HFFc6 (cell line): ENCODE data around the gene TXLNA. TPM values are rescaled to one million over a fixed set of nuclear protein-coding genes. Genes with fewer than 3 reads are reported as not detected.

ENCODE experiments used
- DNase-seq: peaks from one replicate; pipeline ENCODE4 v3.0.0-alpha.2; 2018
- H3K27ac Mint-ChIP-seq: 2 replicates; pipeline ENCODE4 v1.8.0; 2020; ENCODE audit warnings: mild to moderate bottlenecking, mixed read lengths
- H3K27me3 Mint-ChIP-seq: 2 replicates; pipeline ENCODE4 v1.8.0; 2021; ENCODE audit warnings: mild to moderate bottlenecking, moderate library complexity, mixed read lengths; ENCODE audit not compliant: insufficient read depth
- H3K36me3 Mint-ChIP-seq: 2 replicates; pipeline ENCODE4 v1.8.0; 2021; ENCODE audit warnings: low read depth, mixed read lengths
- H3K4me1 Mint-ChIP-seq: 2 replicates; pipeline ENCODE4 v1.8.0; 2020; ENCODE audit warnings: low read depth, mixed read lengths
- H3K4me3 Mint-ChIP-seq: 2 replicates; pipeline ENCODE4 v1.8.0; 2020; ENCODE audit warnings: mild to moderate bottlenecking, moderate library complexity, mixed read lengths
- H3K9me3 Mint-ChIP-seq: 2 replicates; pipeline ENCODE4 v1.8.0; 2020; ENCODE audit warnings: mild to moderate bottlenecking, mixed read lengths
- CTCF ChIP-seq: fragments of 200-600 bp; sonication (generic); IDR thresholded peaks from 2 replicates; pipeline ENCODE4 v1.5.0; 2021; ENCODE audit warnings: antibody characterized with exemption, mild to moderate bottlenecking
- total RNA-seq, 6 experiments: library from RNA; stranded (reverse); fragmentation: NEBNext Ultra II Directional; extraction: Animal tissue kit (Norgen Biotek cat#: 25700); gene quantifications; 2 replicates in 1 of 6; 3 replicates in 5 of 6; pipeline ENCODE4 v1.2.3, GENCODE V29; 2021

Gene TXLNA
- total RNA-seq, 6 experiments from 2014 or later = 89.4 to 95.2 (median 93.0) TPM

DNA sequence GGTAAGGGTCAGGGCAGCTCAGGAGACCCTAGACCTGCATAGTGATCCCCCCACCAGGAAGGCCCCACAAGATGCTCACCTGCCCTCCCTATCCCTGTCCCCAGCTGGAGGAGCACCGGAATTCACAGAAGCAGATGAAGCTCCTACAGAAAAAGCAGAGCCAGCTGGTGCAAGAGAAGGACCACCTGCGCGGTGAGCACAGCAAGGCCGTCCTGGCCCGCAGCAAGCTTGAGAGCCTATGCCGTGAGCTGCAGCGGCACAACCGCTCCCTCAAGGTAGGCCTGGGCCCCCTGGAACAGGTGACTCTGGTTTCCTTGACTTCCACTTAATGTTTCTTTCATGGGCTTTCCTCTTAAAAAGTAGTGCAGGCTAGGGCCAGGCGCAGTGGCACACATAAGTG, 8.4 kb downstream of the TXLNA start:
- Mint-ChIP-seq H3K36me3 (peaks cover 52% of the 10 kb centered on the region), H3K4me1 (peaks cover 34% of the 10 kb centered on the region), H3K27ac (no peak overlapping the region), H3K9me3 (no peaks in the 10 kb centered on the region), H3K4me3 (no peak overlapping the region), H3K27me3 (no peaks in the 10 kb centered on the region; the same call in 1 of the 2 replicates)
- TF ChIP-seq CTCF = no peak
- no peak for DNase-seq

DNA sequence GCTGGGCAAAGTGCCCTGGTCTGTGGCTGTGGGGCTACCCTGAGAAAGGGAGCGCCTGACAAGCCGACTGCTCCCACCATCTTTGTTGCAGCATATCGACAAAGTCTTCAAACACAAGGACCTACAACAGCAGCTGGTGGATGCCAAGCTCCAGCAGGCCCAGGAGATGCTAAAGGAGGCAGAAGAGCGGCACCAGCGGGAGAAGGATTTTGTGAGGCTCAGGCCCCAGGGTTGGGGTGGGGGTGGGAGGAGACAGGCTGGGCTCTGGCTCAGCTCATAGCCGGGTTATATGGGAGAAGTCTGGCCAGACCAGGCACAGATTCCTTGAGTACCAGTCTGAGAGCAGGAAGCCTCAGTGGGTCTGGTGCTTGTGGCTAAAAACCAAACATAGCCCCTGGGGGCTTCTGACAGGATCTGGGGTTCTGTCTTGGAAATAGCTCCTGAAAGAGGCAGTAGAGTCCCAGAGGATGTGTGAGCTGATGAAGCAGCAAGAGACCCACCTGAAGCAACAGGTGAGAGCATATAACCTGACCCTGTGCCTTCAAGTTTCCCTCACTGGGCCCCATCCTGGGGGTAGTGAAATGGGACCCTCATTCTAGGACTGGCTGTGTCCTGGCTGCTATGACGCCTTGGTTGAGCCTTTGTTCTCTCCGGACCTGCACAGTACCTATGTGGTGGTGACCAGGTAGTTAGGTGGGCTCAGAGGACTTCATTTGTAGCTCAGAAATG, 12.9 kb downstream of the TXLNA start:
- Mint-ChIP-seq H3K4me1 (peaks cover 25% of the 10 kb centered on the region), H3K9me3 (no peaks in the 10 kb centered on the region), H3K4me3 (no peak overlapping the region), H3K27me3 (peaks cover 12% of the 10 kb centered on the region), H3K36me3 (peaks cover 54% of the 10 kb centered on the region), H3K27ac (peak overlapping the region; percentile 32; the same call in 1 of the 2 replicates)
- no peak for TF ChIP-seq CTCF
- DNase-seq = no peak

DNA sequence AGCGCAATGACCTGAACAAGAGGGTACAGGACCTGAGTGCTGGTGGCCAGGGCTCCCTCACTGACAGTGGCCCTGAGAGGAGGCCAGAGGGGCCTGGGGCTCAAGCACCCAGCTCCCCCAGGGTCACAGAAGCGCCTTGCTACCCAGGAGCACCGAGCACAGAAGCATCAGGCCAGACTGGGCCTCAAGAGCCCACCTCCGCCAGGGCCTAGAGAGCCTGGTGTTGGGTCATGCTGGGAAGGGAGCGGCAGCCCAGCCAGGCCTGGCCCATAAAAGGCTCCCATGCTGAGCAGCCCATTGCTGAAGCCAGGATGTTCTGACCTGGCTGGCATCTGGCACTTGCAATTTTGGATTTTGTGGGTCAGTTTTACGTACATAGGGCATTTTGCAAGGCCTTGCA, 15.5 kb downstream of the TXLNA start:
- Mint-ChIP-seq H3K27me3 (peaks cover 12% of the 10 kb centered on the region), H3K4me1 (peaks cover 47% of the 10 kb centered on the region), H3K9me3 (no peaks in the 10 kb centered on the region), H3K36me3 (peaks cover 46% of the 10 kb centered on the region), H3K4me3 (no peak overlapping the region), H3K27ac (no peak overlapping the region; the same call in 1 of the 2 replicates)
- no peak for TF ChIP-seq CTCF
- DNase-seq = no peak

DNA sequence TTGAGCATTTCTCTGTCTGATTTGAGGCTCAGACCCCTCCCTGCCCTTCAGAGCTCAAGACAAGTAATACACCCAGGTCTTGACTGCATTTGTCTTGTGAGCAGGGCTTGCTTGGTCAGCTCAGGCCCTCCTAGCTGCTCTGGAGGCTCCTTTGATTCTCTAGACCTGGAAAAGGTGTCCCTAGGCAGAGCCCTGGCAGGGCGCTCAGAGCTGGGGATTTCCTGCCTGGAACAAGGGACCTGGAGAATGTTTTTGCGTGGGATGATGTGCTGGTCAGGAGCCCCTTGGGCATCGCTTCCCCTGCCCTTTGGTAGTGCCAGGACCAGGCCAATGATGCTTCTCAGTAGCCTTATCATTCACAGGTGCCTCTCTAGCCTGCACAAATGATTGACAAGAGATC, 16.1 kb downstream of the TXLNA start:
- no peak for TF ChIP-seq CTCF
- no peak overlapping the region for H3K4me3 Mint-ChIP-seq
- no peaks in the 10 kb centered on the region for H3K9me3 Mint-ChIP-seq
- H3K36me3 Mint-ChIP-seq = peaks cover 43% of the 10 kb centered on the region
- no peak overlapping the region; the same call in 1 of the 2 replicates for H3K27ac Mint-ChIP-seq
- H3K4me1 Mint-ChIP-seq = peaks cover 51% of the 10 kb centered on the region
- H3K27me3 Mint-ChIP-seq = peaks cover 12% of the 10 kb centered on the region
- DNase-seq = no peak

GRCh38 chr1:32195972-32196823, 16.7 kb downstream of the TXLNA start:
- H3K27me3 Mint-ChIP-seq = peaks cover 12% of the 10 kb centered on the region
- DNase-seq = no peak
- no peak overlapping the region for H3K4me3 Mint-ChIP-seq
- H3K27ac Mint-ChIP-seq = peak overlapping the region; percentile 68
- TF ChIP-seq CTCF = no peak
- no peaks in the 10 kb centered on the region for H3K9me3 Mint-ChIP-seq
- H3K4me1 Mint-ChIP-seq = peaks cover 51% of the 10 kb centered on the region
- peaks cover 43% of the 10 kb centered on the region for H3K36me3 Mint-ChIP-seq
